Activated gamma-delta T cell (primary cell): ENCODE data around the gene FMO5.
"Not testable (repeated sequence)": the region's sequence is repeated elsewhere in the genome, so short reads cannot be mapped to it uniquely, and the experiment has no call there.

Source experiments
- DNase-seq: peaks from one replicate; lab custom pipeline; 2025; lab: John Stamatoyannopoulos, UW

Gene FMO5

DNA sequence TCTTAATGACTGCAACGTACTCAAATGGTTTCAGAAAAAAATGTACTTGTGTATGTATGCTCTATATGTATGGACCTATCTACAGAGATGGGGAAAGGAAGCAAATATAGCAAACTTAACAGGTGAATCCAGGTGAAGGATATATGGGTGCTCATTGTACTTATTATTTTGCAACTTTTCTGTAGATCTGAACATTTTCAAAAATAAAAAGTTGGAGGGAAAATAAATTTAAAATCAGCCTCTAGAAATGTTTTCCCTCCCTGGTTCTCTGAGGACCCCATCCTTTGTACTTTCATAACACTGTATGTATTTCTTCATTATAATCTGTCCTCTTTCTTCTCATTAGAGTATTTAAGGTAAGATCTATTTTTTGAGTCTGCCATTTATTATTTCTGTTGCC lies 17.9 kb downstream of the FMO5 start:
- no peak for DNase-seq

DNA sequence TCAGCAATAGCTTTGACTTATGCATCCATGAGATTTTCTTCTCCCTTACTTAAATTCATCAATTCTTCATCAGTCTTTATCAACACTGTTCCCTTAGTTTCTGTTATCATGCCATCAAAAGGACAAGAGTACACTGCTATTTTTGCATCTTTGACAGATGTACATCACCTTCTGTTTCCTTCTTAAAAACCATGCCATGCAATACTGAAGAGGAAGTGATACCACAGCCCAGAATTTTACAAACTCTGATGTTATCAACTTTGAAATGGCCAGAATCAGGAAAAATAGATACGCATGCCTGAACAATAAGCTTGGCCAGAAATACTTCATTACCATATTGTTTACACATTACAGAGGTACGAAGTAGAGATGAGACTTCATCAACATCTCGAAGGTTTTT lies 21.1 kb downstream of the FMO5 start:
- DNase-seq = no peak

DNA sequence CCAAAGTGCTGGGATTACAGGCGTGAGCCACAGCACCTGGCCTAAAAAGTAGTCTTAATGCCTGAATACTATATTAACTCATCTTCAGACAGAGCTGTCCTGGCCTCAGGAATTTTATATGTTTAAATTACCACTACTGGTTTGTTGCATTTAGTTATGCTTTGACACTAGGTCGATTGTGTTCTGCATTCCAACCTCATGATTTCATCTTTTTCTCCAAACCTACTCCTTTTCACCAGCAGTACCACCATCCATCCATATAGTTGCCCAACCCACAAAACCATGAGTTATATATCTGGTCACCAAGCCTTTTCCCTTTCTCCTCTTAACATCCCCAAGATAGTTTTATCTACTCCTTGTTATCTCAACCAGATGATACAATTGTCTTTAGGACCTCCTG lies 22.6 kb downstream of the FMO5 start:
- no peak for DNase-seq

DNA sequence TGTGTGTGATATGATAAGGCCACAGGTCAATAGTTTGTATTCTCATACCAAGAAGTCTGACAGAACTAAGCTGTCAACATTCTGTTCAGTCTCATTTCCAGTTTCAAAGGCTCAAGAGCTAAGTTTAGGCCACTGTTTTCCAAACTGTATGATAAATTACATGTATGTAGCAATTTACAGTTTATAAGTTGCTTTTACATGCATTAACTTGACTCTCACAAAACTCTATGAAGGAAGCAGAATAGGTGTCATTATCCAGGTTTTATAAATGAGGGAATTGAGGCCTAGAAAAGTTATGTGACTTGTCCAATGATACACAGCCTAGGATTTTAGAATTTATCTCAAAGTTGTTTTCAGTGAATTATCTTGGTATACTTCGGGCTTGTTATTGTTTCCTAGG lies 23.4 kb downstream of the FMO5 start:
- no peak for DNase-seq

DNA sequence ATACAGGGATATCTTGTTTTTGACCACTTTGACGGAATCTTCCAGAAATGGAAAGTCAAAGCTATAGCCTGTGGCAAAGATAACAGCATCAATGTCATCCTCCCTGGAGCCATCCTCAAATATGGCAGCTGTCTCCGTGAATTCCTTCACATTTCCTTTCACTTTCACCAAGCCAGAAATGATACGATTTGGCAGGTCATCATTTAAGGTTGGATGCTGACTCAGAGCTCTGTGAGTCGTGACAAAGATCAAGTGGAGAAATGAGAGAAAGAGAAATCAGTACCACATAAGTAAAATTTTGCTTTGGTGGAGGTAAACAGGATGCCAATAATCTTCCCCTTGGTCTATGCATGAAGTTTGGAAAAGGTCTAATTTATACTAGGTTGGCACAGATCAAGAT lies 23.9 kb downstream of the FMO5 start:
- no peak for DNase-seq

DNA sequence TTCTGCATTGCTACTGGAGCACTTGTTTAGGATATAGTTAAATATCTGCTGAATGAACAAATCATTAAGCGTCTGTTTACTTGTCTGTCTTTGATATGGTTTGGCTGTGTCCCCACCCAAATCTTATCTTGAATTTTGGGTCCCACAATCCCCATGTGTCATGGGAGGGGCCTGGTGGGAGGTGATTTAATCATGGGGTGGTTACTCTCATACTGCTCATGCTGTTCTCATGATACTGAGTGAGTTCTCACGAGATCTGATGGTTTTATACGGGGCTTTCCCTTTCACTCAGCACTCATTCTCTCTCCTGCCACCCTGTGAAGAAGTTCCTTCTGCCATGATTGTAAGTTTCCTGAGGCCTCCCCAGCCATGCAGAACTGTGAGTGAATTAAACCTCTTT lies 27.8 kb downstream of the FMO5 start:
- DNase-seq = not testable (repeated sequence)

DNA sequence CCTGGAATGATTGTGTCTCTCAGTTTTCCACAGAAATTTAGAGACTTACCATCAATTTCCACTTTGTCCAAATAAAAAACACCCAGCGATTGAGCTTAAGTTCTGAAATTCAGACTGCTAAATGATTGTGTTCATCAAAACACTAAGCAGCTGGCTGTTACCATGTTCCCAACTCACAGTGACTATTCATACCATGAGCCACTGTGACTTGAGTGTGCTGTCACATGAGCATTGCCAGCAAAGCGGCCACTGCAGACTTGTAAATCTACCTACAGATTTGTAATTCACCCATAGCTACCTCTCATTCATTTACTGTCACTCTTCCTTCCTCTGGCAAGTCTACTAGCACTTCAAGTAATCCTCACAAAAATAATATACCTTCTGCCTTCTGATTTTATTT lies 35.6 kb downstream of the FMO5 start:
- no peak for DNase-seq

DNA sequence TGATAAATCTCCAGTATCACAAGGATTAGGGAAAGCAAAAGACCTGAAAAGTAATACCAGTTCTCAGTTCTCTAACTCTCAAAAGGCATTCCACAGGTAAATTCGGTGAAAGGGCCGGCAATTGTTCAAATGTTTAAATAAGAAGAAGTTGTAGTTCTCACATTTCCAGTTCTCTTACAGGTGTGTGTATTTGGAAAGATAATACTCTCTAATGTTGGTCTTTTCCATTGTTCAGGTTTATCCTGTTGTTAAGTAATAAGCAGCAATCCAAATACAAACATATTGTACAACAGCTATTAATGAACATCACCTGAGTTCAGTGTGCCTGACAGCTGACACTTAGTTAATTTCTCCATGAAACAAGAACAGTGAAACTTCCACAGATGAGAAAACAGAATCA lies 39.7 kb downstream of the FMO5 start:
- DNase-seq = no peak

DNA sequence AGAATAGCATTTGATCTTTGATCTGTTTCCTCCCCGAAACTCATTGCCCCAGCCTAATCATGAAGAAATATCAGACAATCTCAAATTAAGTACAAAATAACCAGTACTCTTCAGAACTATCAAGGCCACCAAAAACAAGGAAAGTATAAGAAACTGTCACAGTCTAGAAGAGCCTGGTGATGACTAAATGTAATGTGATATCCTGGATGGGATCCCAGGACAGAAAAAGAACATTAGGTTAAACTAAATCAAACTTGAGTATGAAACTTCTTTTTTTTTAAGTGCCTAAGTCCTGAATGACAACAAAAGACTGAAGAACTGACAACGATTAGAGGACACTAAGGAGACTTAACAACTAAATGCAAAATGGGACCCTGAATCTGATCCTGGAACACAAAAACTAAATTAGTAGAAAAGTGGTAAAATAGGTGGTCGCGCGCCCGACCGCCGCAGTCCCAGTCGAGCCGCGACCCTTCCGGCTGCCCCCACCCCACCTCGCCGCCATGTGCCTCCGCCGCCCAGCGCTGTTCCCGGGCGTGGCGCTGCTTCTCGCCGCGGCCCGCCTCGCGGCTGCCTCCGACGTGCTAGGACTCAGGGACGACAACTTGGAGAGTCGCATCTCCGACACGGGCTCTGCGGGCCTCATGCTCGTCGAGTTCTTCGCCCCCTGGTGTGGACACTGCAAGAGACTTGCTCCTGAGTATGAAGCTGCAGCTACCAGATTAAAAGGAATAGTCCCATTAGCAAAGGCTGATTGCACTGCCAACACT lies 47.3 kb downstream of the FMO5 start:
- DNase-seq = no peak

DNA sequence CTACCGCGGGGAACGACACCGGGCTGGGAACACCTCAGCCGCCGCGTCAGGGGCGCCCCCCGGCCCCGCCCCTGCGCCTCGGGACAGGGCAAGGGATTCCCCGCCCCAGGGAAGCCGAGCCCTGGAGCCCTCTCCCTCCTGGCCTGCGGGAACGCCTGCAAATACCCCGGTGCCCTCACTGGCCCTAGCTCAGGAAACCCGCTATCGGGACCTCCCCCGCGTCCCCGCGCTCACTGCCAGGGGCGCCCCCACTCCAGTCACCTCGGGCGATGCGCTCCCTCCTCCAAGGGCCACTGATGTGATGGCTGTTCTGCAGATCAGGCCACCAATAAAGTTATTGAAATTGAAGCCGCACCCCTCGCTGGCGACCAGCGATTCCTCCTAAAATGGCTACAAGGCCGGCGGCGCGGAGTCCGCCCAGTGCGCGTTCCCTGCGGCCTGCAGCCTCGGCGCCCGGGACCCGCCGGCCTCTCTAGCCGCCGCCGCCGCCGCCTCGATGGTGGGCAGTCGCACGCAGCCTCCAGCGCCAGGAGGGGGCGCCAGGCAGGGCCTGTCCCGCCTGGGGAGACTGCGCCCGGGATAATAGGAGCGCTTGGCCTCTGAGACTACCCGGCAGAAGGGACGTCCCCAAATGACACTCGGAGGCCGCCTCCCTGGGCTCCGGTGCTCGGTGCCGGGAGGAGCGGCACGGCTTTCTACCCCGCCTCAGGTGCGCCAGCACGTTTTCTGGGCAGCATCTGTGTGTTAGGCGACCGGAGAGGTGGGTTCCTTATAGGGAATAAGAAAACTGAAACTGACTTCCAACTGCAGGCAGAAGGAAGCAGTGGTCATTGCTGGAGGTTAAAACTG lies 52.7 kb downstream of the FMO5 start, which contains the start of gene PRKAB2:
Gene PRKAB2 (minus strand): TSS at position 303 of the 849 bp plus-strand sequence. CDS start 326 bp downstream, outside the sequence.
- DNase-seq = peak; percentile 81

DNA sequence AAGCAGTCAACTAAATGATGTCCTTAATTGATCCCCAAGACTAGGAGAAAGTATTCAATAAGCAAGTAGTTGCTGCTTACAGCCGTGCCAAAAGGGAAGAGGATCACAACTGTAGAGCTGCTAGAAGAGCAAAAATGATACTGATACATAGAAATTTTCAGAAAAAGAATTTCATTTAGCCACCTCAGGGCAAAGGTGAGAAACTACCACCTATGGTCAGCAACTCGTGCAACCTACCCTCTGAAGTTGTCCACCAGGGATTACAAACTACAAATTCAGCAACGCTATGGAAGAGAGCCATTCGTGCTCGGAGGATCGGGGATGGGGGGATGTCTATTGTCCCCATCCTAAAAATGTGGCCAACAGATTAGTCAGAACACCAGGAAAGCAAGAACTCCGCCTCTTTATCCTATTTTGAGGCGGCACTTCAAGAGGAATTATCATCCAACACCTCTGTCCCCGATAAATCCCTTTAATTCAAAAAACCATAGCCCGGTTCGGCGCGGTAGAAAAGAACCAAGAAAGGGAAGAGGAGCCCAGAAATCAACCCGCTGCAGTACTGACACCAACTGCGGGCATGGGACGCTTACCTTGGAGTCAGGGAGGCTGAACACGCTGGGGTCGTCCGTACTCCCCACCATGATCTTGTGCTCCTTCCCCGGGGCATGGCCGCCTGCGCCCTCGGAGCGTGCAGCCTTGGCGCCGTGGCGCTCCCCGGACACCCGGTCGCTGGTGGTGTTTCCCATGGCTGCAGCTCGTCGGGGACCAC lies 53.6 kb downstream of the FMO5 start:
- no peak for DNase-seq

DNA sequence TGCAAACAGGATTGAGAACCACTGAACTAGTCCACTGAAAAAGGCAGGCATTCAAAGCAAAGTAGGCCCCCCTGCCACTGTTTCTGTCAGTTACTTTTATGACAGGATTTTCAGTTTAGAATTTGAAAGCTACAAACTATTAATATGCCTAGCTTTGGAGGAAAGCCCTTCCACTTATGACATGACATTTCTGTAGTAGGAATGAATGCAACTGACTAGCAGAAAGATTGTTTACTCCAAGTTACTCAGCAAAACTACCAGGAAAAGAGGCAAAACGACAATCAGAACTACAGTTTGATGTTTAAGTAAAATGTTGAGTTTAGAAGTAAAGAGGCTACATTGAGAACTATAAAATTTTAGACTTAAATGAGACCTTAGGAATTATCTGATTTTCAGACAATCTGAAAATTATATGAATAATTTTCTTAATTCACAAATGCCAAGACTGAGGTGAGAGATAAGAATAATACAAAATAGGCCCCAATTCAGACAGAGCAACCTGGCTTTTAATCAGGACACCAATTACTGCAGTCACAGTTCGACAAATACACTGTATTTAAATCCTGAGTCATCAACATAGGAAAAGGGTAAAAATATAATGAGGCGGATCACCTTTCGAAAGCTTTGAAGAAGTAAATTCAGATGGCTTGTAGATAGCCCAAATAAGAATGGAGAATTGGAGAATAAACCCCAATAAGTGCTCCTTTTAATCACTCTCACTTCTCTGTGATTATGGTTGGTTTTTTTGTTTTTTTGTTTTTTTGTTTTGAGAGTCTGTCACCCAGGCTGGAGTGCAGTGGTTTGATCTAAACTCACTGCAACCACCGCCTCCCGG lies 55.1 kb downstream of the FMO5 start:
- no peak for DNase-seq

DNA sequence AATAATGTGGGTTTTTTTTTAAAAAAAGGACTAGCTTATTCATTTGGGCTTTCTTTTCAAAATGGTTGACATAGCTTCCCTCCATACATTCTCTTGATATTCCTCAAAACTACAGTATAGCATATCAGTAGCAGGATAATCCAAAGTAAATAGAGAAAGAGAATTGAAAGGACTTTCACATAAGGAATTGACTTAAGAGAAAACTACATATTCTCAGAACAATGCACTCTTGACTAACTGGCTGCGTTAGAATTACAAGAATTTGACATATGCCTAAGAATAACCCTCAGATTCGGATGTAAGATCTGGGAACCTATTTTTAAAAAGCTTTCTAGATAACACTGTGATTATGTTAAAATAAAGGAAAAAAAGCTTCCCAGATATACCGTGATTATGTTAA lies 56.0 kb downstream of the FMO5 start:
- DNase-seq = no peak

DNA sequence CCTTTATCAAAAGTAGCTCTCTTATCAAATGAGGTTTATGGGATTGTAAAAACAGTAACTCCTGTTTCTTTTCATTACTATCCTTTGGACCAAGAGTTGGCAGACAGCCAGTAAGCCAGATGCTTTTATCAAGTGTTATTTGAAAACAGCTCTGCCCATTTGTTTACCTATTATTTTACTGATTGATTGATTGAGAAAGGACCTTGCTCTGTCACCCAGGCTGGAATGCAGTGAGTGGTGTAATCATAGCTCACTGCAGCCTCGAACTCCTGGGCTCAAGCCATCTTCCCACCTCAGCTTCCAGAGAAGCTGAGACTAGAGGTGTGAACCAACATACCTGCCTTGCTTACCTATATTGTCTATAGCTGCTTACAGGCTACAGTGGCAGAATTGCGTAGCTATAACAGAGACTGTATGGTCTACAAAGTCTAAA lies 56.5 kb downstream of the FMO5 start:
- DNase-seq = no peak

DNA sequence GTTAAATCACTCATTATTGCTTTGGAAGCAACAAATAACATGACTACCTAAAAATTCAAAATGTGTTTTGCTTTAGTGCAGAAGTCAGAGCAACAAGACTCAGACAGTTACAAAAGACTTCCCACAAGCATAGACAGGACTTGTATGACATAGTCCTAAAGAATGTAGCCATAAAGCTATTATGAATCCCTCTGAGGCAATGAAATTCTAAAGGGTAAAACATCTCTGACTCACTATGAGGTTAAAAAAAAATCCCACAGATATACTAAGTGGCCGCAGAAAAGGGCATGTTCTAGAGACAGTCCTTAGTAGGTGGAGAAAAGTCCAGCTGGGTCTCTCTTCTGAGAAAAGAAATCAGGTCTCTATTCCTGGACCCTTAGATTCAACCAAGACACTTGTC lies 57.8 kb downstream of the FMO5 start:
- DNase-seq = no peak

DNA sequence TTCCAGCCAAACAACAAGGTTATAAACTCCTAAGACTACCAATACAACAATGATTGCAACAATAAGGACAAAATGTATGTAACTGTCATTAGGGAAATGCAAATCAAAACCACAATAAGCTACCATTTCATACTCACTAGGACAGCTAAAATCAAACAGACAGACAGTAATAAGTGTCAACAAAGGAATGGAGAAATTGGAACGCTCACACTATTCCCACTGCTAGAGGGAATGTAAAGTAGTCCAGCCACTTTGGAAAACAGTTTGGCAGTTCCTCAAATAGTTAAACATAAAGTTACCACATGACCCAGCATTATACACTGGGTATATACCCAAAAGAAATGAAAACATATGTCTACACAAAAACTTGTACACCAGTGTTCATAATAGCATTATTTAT lies 62.1 kb downstream of the FMO5 start:
- no peak for DNase-seq

DNA sequence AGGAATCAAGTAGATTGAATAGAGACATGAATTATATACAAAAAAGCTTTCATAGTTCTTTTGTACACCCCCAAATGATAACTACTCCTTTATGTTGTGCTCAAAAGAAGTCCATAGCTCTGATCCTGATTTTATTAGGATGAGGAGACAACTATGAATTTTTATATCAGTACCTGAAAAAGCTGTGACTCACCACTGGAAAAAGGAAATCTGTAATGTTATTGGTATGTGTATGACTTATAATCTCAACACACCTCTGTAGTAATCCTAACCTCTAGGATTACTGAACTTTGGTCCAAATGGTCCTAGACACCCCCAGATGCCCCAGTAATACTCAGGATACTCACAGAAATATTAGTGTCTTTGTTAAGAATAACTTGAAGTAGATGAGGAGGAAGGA lies 63.0 kb downstream of the FMO5 start:
- no peak for DNase-seq

DNA sequence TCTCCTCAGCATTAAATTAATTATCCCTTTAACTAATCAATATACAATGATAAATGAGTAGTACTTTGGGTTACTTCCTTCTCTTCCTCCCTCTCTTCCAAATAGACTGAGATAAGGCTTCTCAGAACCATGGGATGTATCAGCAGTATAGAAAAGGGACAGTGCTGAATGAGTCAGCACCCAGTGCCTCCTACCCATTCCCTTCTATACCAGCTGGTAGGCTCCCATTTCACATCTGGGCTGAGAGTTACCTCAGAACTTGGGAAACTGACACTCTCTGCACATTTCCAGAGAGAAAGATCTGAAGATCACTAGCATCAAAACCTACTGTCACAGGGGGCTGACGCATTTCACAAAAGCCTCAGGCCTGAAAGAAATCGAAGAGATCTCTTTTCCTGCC lies 68.0 kb downstream of the FMO5 start:
- not testable (repeated sequence) for DNase-seq

DNA sequence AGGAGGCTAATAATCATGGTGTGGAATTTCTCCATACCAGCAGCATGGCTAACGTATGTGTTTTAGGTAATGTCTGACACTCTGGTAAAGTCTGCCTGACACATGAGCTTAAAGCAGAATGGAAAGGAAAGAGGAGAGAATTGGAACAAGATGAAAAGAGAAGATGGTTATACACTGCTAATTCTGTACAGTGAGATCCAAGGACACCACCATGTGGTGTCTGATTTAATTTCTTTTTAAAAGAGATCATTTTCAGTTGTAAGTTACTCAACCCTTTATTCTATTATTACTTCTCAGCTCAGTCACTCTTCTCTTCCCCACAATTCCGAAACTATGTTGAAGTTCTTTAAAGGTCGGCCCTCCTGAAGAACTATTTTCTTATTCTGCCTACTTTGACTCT lies 68.5 kb downstream of the FMO5 start:
- DNase-seq = no peak

DNA sequence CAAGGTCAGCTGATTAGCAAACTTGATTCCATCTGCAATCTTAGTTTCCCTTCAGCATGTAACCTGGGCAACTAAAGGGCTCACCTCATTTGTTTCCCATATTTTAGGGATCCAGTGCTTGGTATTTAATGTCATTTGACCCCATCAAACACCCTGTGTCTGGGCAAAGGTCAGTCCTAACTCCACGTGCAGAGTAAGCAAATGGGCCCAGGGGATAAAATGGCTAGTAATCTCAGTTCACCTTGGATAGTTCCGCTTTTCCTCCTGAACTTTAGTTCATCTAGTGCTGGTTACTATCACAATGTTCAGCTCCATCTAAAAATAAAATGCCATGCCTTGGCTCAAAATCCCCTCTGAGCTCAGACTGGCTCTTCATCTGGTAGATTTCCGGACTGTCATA lies 72.4 kb downstream of the FMO5 start:
- no peak for DNase-seq

DNA sequence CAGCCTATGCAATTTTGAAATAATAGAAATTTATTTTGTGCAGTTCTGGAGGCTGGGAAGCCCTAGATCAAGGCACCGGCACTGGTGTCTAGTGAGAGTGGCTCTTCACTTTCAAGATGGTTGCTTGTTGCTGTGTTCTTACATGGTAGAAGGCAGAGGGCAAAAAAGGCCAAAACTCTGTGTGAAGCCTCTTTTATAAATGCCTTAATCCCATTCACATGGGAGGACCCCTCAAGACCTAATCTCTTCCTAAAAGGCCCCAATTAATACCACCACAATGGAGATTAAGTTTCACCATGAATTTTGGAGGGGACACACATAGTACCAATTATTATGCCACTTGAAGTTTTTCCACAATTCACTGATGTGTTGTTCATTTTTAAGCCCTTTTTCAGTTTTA lies 73.9 kb downstream of the FMO5 start:
- no peak for DNase-seq

DNA sequence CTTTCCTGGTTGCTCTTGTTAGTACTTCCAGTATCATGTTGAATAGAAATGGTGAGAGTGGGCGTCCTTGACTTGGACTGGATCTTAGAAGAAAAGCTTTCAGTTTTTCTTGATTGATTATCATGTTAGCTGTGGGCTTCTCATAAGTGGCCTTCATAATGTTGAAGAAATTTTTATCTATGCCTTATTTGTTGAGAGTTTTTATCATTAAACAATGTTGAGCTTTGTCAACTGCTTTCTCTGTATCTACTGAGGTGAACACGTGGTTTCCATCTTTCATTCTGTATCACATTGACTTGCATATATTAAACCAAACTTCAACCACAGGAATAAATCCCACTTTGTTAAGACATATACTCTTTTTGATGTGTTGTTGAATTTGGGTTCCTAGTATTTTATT lies 82.3 kb downstream of the FMO5 start:
- DNase-seq = no peak
